ENCODE results near the gene DRAXIN. TPM values are rescaled to one million over a fixed set of nuclear protein-coding genes. Genes with fewer than 3 reads are reported as not detected.

The DRAXIN gene
- total RNA-seq, 1 donor from 2014 or later, result 1.7 TPM

DNA sequence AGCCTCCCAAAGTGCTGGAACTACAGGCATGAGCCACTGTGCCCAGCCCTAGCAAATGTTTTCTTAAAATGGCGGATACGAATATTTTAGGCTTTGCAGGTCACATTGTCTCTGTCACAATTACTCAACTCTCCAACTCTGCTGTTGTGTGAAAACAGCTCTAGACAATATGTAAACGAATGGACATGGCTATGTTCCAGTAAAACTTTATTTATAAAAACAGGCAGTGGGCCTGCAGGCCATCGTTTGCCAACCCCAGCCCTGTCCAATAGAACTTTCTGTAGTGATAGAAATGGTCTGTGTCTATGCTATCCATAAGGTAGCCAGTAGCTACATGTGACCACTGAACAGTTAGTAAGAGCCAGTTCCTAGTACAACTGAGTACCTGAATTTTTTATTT lies 31.8 kb upstream of the DRAXIN start:
- H3K4me1 ChIP-seq (ENCODE audit: insufficient read depth, low read length), result peaks cover 5% of the 10 kb centered on the region
- no peak overlapping the region for H2AFZ ChIP-seq (ENCODE audit: low read depth, low read length)
- Mint-ChIP-seq H3K4me1 (ENCODE audit: low read depth, unreplicated experiment) (peaks cover 3% of the 10 kb centered on the region), H3K4me3 (ENCODE audit: unreplicated experiment) (no peak overlapping the region), H3K27ac (ENCODE audit: unreplicated experiment) (no peak overlapping the region), H3K9me3 (ENCODE audit: unreplicated experiment) (no peaks in the 10 kb centered on the region), H3K36me3 (ENCODE audit: low read depth, unreplicated experiment) (peaks cover 25% of the 10 kb centered on the region), H3K27me3 (ENCODE audit: low read depth, unreplicated experiment) (peaks cover 1% of the 10 kb centered on the region)
- H3K27ac ChIP-seq (ENCODE audit: low read depth, low read length), result no peak overlapping the region
- FAIRE-seq, result no peak
- no peaks in the 10 kb centered on the region for H3K9me3 ChIP-seq (ENCODE audit: insufficient read depth, low read depth, low read length)
- H3K27me3 ChIP-seq (ENCODE audit: insufficient read depth, low read length), result no peaks in the 10 kb centered on the region
- H3K79me2 ChIP-seq (ENCODE audit: insufficient read depth, low read length), result no peaks in the 10 kb centered on the region
- no peak for TF ChIP-seq EZH2 (IDR thresholded peaks at IDR 0.05; ENCODE audit: insufficient read depth, low read length)
- no peak for TF ChIP-seq CTCF (IDR thresholded peaks at IDR 0.05; ENCODE audit: insufficient read depth, low read depth, low read length)
- no peak for DNase-seq (ENCODE audit: low read depth)
- H3K4me2 ChIP-seq (ENCODE audit: low read length), result no peak overlapping the region
- peaks cover 3% of the 10 kb centered on the region for H4K20me1 ChIP-seq (ENCODE audit: insufficient read depth, low read length)
- no peak overlapping the region for H3K4me3 ChIP-seq (ENCODE audit: insufficient read depth, low read depth, low read length)
- H3K9ac ChIP-seq (ENCODE audit: low read length), result no peak overlapping the region
- H3K36me3 ChIP-seq (ENCODE audit: insufficient read depth, low read length), result no peaks in the 10 kb centered on the region

DNA sequence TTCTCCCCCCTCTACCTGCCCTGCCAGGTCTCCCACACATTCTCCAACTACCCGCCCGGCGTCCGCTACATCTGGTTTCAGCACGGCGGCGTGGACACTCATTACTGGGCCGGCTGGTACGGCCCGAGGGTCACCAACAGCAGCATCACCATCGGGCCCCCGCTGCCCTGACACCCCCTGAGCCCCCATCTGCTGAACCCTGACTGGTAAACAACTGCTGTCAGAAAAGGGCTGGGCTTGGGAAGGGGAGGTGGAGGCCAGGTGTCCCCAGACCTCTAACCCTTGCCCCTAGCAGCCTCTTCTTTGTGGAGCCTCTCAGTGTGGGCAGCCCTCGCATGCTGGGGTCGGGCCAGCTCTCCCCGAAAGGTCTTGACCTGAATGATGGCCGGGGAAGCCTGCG lies 30.4 kb upstream of the DRAXIN start:
- Mint-ChIP-seq H3K9me3 (ENCODE audit: unreplicated experiment) (no peaks in the 10 kb centered on the region), H3K4me1 (ENCODE audit: low read depth, unreplicated experiment) (no peaks in the 10 kb centered on the region), H3K4me3 (ENCODE audit: unreplicated experiment) (no peak overlapping the region), H3K27ac (ENCODE audit: unreplicated experiment) (no peak overlapping the region), H3K36me3 (ENCODE audit: low read depth, unreplicated experiment) (peaks cover 25% of the 10 kb centered on the region), H3K27me3 (ENCODE audit: low read depth, unreplicated experiment) (peaks cover 1% of the 10 kb centered on the region)
- Histone ChIP-seq H4K20me1 (ENCODE audit: insufficient read depth, low read length) (peaks cover 3% of the 10 kb centered on the region), H3K27ac (ENCODE audit: low read depth, low read length) (no peak overlapping the region), H3K79me2 (ENCODE audit: insufficient read depth, low read length) (no peaks in the 10 kb centered on the region), H3K27me3 (ENCODE audit: insufficient read depth, low read length) (no peaks in the 10 kb centered on the region), H3K4me2 (ENCODE audit: low read length) (no peak overlapping the region), H3K4me1 (ENCODE audit: insufficient read depth, low read length) (peaks cover 2% of the 10 kb centered on the region), H3K36me3 (ENCODE audit: insufficient read depth, low read length) (no peaks in the 10 kb centered on the region), H3K9ac (ENCODE audit: low read length) (no peak overlapping the region), H3K4me3 (ENCODE audit: insufficient read depth, low read depth, low read length) (no peak overlapping the region), H2AFZ (ENCODE audit: low read depth, low read length) (no peak overlapping the region), H3K9me3 (ENCODE audit: insufficient read depth, low read depth, low read length) (no peaks in the 10 kb centered on the region)
- FAIRE-seq (no peak), DNase-seq (ENCODE audit: low read depth) (no peak)
- no peak for TF ChIP-seq CTCF (IDR thresholded peaks at IDR 0.05; ENCODE audit: insufficient read depth, low read depth, low read length)

- Mint-ChIP-seq H3K4me1 (ENCODE audit: low read depth, unreplicated experiment) (no peaks in the 10 kb centered on the region), H3K9me3 (ENCODE audit: unreplicated experiment) (no peaks in the 10 kb centered on the region), H3K4me3 (ENCODE audit: unreplicated experiment) (peak overlapping the region; percentile 81), H3K36me3 (ENCODE audit: low read depth, unreplicated experiment) (peaks cover 18% of the 10 kb centered on the region), H3K27me3 (ENCODE audit: low read depth, unreplicated experiment) (peaks cover 1% of the 10 kb centered on the region), H3K27ac (ENCODE audit: unreplicated experiment) (no peak overlapping the region)
- FAIRE-seq (no peak), DNase-seq (ENCODE audit: low read depth) (no peak)
- no peaks in the 10 kb centered on the region for H4K20me1 ChIP-seq (ENCODE audit: insufficient read depth, low read length)
- TF ChIP-seq CTCF (IDR thresholded peaks at IDR 0.05; ENCODE audit: insufficient read depth, low read depth, low read length) (no peak), EZH2 (IDR thresholded peaks at IDR 0.05; ENCODE audit: insufficient read depth, low read length) (no peak)
- H2AFZ ChIP-seq (ENCODE audit: low read depth, low read length), result peak overlapping the region; percentile 81
- H3K9ac ChIP-seq (ENCODE audit: low read length), result peak overlapping the region; percentile 63
- no peaks in the 10 kb centered on the region for H3K36me3 ChIP-seq (ENCODE audit: insufficient read depth, low read length)
- no peaks in the 10 kb centered on the region for H3K9me3 ChIP-seq (ENCODE audit: insufficient read depth, low read depth, low read length)
- peak overlapping the region; percentile 52 for H3K4me3 ChIP-seq (ENCODE audit: insufficient read depth, low read depth, low read length)
- no peak overlapping the region for H3K27ac ChIP-seq (ENCODE audit: low read depth, low read length)
- H3K27me3 ChIP-seq (ENCODE audit: insufficient read depth, low read length), result no peaks in the 10 kb centered on the region
- H3K4me2 ChIP-seq (ENCODE audit: low read length), result peak overlapping the region; percentile 90
- H3K79me2 ChIP-seq (ENCODE audit: insufficient read depth, low read length), result no peaks in the 10 kb centered on the region
- peaks cover 2% of the 10 kb centered on the region for H3K4me1 ChIP-seq (ENCODE audit: insufficient read depth, low read length)
Measured at GRCh38 chr1:11664336-11665065, 27.0 kb upstream of the DRAXIN start.
